OCI-LY7 (cell line): ENCODE results near the gene TAS1R1.

Experiments used
- CTCF ChIP-seq: fragments of 200-600 bp; sonication (generic); conservative IDR thresholded peaks from 2 replicates; pipeline ENCODE4 v1.5.1; 2014; ENCODE audit warnings: mild to moderate bottlenecking, antibody characterized with exemption, low read length, moderate library complexity, mixed read lengths
- EZH2phosphoT487 ChIP-seq: fragments of 200-600 bp; sonication (generic); IDR thresholded peaks from 2 replicates; pipeline ENCODE4 v1.6.1; 2018; ENCODE audit warnings: low read depth, borderline replicate concordance, mild to moderate bottlenecking, mixed run types, antibody characterized with exemption, low read length, moderate library complexity, mixed read lengths

- TF ChIP-seq CTCF (no peak), EZH2phosphoT487 (no peak)
Measured at GRCh38 chr1:6505367-6506209, 49.5 kb upstream of the TAS1R1 start.
